ENCODE data around the gene CLMN. TPM values are rescaled to one million over a fixed set of nuclear protein-coding genes. Genes with fewer than 3 reads are reported as not detected.

Gene CLMN
- total and polyA plus RNA-seq, 2 of the 8 experiments (the other 6 are each of a cell fraction or from before 2014, with no cell fraction given), result 1.6 to 8.2 TPM

- no peak for TF ChIP-seq MAFK (IDR thresholded peaks at IDR 0.05; ENCODE audit: low read depth, low read length)
- no peak for TF ChIP-seq GTF2F1 (IDR thresholded peaks at IDR 0.05; ENCODE audit: borderline replicate concordance, low read depth, low read length)
- no peak for TF ChIP-seq EZH2 (IDR thresholded peaks at IDR 0.05; ENCODE audit: low read depth, low read length, severe bottlenecking)
Measured at GRCh38 chr14:95198320-95198719, 121.4 kb downstream of the CLMN start (continued).

Data from H1 (cell line).